Measurements from ENCODE around the gene CRELD2.

The CRELD2 gene

GRCh38 chr22:49887702-49888101 lies 30.7 kb upstream of the CRELD2 start:
- FAIRE-seq, result no peak

DNA sequence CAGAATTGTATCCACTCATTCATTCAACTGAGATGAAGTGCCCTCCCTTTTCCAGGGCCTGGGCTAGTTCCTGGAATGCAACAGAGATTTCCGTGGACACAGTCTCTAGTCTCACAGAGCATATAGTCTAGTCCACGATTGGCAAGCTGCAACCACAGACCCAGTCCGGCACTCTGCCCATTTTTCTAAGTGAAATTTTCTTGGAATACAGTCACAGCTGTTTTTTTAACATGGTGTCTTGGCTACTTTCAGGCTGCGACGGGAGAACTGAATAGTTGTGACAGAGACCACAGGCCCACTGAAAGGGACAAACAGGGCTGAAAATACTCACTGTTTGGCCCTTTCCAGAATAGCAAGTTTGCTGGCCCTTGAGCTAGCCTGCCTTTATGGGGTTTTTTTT lies 29.4 kb upstream of the CRELD2 start:
- no peak for FAIRE-seq

- no peak for FAIRE-seq
Measured at GRCh38 chr22:49892226-49892899, 26.1 kb upstream of the CRELD2 start.

DNA sequence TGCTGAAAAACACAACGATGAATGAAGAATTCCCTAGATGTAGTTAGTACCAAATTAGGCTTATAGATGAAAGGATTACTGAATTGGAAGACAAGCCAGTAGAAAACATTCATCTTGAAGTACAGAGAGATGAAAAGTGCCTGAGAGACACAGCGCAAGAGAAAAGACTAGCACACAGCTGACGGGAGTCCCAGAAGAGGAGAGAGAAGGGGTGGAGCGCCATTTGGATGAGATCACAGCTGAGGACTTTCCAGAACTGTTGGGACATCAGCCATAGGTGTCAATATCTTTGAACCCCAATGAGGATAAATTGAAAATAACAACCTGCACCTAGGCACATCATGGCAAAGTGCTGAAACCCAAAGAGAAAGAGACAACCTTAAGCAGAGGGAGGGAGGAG lies 25.4 kb upstream of the CRELD2 start:
- FAIRE-seq, result no peak

DNA sequence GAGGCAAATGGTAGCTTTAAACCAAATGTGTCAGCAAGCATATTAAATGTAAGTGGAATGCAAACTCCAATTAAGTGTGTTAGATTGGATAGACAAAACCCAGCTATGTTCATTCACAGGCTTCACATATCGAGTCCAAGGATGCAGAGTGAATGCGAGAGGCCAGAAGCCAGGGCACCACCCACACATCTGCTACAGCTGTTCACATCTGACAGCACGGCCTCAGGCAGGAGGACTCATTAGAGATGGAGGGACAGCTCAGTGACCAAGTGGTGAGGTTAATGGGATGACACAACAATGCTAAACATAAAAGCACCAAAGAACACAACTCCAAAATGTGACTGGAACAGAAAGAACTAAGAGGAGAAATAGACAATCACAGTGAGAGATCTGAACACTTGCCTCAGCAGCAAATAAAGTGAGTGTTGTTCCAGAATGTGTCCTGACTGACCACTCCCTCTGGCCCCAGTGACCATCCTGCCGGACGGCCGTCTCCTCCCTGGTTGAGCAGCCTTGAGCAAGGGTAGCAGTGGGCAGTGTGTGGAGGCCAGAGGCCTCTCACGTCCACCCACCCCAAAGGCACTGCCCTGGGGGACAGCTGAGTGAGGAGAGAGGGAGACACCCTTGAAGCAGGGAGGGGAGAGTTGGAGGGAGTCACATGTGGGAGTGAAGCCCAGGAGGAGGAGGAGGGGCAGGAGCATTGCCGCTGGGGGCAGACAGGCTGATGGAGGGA lies 23.9 kb upstream of the CRELD2 start:
- FAIRE-seq, result no peak

DNA sequence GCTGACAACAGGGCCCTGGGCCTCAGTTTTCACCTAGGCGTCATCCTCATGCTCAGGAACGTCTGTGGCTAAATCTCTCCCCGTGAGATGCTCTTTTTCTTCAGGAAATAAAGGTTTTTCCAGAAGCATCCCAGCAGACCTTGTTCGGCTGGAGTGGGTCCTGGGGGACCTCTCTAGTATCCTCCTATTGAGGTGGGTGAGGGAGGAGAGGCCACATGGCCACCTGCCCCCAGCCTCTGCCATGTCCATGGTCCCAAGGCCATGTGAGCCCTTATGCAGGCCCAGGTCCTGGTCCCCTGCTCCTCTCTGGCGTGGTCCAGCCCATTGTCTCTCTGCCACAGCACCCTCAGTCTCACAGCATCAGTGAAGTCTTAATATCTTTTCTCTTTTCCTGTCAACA lies 22.2 kb upstream of the CRELD2 start:
- no peak for FAIRE-seq

- FAIRE-seq, result no peak
Measured at GRCh38 chr22:49897015-49897684, 21.3 kb upstream of the CRELD2 start.

DNA sequence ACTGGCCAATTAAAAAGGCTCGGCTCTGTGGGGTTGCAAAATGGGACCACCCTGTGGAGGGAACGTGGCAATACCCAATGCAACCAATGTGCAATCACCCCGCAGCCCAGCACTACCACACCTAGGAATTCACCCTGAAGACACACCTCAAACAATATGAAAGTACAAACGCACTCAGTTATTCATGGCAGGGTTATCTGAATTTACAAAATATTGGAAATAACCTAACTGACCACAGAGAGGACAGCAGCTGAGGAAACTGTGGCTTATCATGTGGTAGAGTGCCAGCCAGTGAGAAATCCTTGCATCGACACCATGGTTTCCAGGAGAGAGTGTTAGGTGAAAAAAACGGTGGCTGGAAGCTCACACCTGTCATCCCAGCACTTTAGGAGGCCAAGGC lies 18.9 kb upstream of the CRELD2 start:
- no peak for FAIRE-seq

DNA sequence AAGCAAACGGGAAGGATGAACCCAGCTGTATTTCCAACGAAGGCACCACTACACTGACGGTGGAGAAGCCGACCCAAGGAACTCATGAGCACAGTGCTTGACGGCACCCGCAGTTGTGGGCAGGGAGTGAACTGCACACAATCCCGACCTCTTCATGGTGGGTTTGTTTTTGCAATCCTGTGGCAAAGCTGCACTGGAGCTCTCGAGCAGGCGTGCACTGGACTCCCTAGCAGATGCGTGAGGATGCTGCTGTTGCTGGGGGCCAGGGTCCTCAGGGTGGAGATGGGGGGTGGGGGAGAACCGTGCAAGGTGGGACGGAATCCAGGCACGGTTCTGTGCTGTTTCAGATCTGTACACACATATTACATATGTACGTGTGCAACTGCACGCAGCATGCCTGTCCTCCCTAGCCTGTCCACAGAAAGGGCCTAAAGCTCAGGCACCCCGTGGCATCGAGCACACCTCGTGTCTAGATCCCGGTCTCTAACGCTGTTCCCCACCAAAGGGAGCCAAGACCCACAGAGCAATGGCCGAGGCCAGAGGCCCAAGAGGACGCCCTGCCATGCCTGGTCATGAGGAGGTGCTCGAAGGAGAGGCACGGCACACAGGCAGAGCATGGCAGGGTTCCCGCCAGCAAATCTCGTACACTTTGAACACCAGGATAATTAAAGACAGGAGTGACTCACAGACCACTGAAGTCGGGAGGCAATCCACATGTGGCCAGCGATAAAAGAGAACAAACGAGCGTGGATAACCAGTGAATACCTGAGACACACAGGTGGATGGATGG lies 17.8 kb upstream of the CRELD2 start:
- FAIRE-seq, result no peak

DNA sequence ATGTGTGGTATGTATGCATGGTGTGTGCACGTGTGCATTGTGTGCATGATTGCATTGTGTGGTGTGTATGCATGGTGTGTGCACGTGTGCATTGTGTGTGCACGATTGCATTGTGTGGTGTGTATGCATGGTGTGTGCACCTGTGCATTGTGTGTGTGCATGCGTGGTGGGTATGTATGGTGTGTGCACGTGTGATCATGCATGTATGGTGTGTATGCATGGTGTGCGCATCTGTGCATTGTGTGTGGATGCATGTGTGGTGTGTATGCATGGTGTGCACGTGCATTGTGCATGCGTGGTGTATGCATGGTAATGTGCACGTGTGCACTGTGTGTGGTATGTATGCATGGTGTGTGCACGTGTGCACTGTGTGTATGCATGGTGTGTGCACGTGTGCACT lies 17.0 kb upstream of the CRELD2 start:
- FAIRE-seq, result no peak

- FAIRE-seq, result no peak
Measured at GRCh38 chr22:49903322-49904039, 15.0 kb upstream of the CRELD2 start.

DNA sequence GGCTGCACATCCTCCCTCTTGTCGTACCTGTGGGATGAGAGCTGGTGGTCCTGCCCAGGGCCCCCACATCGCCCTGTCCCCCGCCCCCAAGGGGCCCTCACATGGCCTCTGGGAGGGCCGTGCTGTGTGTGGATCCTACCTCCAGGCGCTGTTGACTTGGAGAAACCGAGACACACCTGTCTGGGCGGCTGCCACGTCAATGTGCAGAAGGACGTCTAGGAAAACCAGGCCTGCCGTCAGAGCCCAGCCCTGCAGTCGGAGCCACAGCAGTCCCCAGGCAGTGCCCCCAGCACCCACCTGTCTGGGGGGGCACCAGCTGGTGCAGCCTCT lies 14.4 kb upstream of the CRELD2 start:
- FAIRE-seq, result no peak

DNA sequence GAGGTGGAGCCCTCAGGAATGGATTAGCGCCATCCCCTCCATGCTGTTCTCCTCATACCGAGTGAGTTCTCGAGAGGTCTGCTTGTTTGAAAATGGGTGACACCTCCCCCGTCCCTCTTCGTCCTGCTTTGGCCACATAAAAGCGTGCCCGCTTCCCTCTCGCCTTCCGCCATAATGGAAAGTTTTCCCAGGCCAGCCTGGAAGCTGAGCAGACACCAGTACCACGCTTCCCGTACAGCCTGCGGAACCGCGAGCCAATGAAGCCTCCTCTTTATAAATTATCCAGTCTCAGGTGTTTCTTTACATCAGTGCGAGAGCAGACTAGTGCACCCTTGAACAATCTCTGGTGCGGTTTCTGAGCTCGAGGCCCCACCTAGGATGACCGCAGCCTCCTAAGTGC lies 13.0 kb upstream of the CRELD2 start:
- FAIRE-seq, result no peak

- FAIRE-seq, result no peak
Measured at GRCh38 chr22:49906071-49906798, 12.2 kb upstream of the CRELD2 start.

DNA sequence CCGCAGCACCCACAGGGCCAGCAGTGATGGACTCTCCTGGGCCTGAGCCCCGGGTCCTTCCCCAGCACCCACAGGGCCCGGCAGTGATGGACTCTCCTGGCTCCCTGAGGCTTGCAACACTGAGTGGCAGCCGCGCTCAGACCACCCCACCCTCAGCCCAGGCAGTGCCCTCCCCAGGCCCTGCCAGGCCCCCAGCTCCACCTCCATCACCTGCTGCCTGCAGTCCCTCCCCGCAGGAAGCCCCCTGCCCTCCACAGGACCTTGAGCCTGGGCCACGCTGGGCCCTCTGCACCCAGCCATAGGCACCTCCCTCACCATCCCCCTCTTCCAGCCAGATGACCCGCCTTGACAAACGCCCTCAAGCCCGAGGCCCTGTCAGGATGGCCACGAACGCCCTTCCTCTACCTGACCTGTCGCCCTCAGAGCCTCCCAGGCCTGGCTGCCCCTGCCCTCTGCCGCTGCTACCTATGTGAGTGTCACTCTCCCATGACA lies 11.6 kb upstream of the CRELD2 start:
- FAIRE-seq, result no peak

- no peak for FAIRE-seq
Measured at GRCh38 chr22:49907807-49908206, 10.6 kb upstream of the CRELD2 start.

- FAIRE-seq, result no peak
Measured at GRCh38 chr22:49909476-49910205, 8.8 kb upstream of the CRELD2 start.

- FAIRE-seq, result no peak
Measured at GRCh38 chr22:49910229-49911155, 7.9 kb upstream of the CRELD2 start.

DNA sequence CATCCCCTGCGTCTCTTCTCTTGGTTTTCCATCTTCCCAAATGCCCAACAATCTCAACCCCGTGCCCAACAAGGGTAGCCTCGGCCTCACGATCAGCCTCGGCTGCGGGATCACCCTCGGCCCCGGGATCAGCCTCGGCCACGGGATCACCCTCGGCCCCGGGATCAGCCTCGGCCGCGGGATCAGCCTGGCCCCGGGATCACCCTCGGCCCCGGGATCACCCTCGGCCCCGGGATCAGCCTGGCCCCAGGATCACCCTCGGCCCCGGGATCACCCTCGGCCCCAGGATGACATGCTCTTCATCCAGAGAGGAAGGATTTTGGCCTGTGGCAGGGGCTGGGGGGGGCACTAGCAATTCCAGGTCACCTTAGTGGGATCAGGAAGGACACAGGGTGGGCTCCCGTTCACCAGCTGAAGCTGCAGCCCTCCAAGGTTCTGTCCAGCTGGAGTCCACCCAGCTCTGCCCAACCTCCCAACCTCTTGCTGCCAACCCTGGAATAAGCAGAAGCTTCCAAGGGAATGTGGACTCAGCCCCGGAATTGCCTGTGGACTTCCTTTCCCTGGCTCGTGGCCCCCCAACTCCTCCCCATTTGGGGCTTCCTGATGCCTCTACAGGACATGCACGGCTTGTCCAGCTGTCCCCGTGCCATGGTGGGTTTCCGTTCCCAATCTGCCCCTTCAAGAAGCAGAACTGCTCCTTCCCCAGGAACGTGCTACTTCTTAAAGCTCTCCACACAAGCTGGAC lies 6.4 kb upstream of the CRELD2 start:
- no peak for FAIRE-seq

All from endometrium (tissue), 2 donors.